Activated naive CD4-positive, alpha-beta T cell (primary cell): Measurements from ENCODE around the gene PPP1R11.

Experiments used
- DNase-seq, 4 experiments: peaks; one replicate each; lab custom pipeline; 2025; lab: John Stamatoyannopoulos, UW

Gene PPP1R11

DNA sequence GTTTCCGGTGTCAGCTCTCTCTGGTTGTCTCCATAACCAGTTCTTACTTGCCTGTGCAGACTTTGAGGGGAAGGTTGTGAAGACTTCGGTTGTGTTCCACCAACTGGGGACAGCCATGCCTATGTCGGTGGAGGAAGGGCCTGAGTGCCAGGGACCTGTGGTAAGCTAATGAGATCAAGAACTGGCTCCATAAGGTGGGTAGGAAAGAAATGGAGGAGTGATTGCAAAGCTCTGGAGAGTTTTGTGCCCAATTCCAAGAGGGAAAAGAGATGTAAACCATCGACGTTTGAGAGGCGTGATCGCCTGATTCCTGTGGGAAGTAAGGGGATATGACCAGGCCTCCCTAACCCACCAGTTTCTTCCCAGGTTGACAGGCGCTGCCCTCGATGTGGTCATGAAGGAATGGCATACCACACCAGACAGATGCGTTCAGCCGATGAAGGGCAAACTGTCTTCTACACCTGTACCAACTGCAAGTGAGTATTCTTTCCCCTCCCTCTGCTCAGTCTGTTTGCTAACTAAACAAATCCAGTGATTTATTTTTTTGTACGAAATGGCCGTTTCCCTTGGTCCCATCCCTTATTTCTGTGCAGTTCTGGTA lies 5.0 kb upstream of the PPP1R11 start:
- no peak for DNase-seq

DNA sequence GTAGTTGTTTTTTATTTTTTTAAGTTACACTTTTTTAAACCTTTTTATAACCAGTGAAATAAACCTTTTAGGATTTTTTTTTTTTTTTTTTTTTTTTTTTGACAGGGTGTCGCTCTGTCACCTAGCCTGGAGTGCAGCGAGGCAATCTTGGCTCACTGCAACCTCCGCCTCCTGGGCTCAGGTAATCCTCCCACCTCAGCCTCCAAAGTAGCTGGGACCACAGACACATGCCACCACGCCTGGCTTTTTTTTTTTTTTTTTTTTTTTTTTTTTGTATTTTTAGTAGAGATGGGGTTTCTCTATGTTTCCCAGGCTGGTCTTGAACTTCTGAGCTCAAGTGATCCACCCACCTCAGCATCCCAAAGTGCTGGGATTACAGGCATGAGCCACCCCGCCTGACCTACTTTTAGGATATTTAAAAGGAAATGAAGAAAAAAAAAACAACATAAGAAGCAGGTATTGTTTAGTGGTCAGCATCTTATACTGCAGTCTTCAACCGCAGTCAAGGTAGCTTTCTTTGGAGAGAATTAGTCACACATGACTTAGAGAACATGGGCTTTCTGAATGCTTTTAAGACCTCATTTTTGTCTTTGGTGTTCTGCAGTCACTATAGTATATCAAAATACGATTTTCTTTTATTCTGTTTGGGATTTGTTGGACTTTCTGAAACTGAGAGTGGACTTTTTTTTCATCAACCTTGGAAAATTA lies 4.4 kb upstream of the PPP1R11 start:
- no peak for DNase-seq

DNA sequence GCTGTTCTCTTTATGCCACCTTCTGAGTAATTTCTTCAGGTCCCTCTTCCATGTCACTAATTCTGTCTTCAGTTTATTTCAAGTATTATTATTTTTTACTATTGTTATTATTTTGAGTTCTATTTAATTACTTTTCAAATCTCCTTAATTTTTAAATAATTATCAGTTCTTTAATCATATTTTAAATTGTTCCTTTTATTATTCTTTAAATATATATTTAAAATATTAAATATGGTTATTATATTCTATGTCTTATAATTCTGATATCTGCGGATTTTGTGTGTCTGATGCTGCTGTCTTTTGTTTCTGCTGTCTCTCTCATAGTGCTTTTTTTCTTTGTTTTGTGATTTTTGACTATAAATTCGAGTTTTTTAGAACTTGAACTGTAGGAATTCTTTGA lies 3.7 kb upstream of the PPP1R11 start:
- DNase-seq: no peak

DNA sequence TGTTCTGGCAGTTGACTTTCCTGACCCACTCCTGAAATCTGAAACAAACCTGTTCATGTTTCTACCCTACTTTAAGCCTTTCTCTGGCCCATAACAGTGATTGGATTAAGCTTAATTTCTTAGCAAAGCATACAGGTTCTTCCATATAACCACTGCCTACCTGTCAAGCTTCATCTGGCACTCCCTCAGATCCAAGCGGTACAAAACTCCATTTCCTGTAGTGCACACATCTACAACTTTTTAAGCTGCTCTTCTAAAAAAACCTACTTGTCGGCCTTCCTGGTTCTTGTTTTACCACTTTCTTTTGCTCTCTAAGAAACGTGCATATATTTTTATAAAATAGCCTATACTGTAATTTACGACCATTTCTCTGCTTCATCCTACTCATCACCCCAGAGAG lies 916 bp upstream of the PPP1R11 start:
- no peak for DNase-seq

DNA sequence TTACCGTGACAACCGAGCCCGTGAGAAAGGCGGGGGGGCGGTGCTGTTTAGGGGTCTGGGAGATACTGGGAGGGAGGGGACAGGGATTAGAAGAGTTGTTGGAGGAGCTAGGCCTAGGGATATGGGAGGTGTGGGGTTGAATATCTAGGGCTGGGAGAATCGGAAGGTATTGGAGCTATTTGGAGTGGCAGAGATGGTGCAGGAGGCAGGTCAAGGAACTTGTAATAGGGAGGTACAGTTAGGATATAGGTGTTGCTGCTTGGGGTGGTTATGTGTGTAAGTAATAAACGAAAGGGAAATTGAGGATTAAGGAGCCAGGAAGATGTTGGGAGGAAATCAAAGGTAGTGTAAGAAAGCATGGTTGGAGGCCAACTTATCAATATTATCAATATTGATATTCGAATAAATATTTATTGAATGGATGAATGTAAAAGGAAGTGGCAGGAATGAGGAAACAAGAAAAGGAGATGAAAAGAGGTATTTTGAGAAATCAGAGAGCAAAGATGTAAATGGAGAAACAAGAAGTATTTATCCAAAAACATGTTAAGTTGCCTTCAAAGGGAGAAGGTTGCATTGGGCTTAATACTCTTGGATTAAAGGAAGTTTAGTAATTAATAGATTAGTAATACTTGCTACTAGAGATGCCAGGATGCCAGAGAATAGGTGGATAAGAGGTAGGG lies 602 bp downstream of the PPP1R11 start:
- DNase-seq: no peak

DNA sequence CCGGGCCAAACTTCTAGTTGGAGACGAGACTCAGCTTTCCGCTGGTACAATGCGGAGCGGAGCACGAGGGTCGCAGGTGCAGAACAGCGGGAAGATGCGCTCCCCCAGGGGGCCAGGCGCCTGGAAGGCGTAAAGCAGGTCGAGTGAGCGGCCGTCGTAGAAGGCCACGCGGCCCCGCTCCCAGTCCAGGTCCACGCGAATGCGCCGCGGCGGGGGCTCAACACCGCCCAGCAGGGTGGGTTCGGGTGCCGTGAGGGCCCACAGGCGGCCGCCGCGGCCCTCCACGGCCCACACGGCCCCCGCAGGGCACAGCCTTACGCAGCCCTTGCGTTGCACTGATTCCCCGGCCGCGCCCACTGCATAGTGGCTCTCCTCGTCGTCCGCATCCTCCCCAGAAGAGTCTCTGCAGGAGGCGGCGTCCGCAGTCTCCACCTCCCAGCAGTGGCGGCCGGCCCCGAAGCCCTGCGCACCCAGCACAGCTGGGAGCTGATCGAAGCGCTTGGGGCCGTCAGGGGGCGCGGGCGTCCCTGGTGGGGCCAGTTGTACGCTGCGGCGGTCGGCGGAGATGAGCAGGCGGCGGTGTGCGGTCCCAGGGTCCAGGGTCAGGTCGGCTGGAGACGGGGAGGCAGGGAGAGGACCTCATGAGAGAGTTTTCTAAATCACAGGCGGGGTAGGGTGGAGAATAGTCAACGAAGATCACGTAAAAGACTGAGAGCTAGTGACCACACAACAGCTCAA lies 4.3 kb downstream of the PPP1R11 start:
- no peak for DNase-seq

DNA sequence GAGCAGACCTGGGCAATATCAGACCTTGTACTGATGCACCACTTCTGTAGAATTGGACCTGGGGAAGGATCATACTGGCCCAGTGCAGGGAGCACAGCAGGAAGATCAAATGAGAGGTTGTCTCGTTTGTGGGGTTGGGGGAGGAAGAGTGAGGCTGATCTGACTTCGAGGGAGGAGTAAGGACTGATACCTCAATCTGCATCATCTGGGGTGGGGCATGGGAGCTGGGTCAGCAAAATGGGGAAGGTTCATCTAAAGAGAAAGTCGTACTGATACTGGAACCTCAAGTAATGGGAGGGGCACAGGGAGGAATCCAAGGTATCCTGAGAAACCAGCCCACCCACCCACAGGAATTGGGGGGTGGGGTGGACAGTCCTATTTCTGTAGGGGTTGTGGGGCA lies 4.9 kb downstream of the PPP1R11 start:
- no peak for DNase-seq

DNA sequence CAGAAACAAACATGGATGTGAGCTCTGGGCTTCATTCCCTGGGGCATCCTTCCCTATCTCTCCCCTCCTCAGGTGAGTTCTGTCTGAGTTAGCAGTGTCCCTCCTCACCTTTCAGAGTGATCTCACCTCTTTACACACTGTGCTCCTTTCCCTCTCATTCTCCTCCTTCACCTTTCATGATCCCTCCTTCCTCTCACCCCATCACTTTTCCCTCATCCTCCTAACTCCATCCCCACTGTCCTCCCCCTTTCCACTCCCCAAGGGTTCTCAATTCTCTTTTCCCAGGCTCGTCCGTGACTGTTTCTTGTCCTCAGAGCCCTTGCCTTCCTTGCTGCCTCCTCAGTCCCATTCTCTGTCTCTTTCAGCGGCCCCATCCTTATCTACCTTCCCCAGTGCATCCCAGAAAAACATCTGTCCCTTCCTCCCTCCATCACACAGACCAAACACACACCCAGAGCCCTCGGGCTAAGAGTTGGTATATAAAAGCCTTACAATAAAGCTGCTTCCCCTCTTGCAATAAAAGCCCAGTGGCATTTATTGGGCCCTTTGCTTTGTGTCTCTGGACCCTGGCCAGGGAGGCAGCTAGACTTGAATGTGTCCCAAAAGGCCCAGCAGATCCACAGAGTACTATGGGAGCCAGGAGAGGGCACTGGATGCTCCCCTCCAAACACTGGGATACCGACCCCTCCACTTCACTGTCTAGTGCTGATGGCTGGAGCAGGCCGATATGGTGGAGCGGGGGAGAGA lies 6.7 kb downstream of the PPP1R11 start:
- no peak for DNase-seq

DNA sequence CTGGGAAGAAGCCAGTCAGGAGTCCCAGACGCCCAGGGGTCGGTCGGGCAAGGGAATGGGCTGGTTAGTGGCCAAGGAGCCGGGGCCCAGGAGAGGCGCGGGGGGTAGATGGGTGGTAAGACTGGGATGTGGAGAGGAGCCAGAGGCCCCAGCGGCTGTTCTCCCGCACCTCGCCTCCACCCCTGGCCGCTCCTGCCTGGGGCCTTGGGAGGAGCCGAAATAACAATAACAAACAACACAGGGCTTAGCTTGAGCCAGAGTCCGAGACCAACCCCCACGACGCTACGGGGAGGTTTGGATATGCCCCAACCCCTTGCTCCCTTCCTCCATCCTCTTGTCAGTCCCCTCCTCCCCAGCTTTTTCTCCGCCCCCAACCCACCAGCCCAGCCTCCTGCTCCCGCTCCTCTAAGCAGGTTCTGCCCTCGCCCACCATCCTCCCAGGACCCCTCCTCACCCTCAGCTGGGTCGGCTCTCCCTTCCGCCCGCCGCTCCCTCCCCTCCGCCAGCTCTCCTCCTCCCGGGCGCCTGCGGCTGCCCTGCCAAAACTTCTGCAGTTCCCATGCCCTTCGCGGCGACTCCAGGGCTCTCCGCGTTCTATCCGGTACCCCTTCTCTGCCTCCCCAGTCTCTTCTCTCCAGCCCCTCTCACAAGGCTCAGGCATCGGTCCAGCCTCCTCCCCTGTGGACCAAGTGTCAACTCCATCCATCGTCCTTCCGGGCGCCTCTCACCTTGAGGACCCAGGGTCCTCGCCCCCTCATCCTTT lies 7.5 kb downstream of the PPP1R11 start:
- no peak for DNase-seq

DNA sequence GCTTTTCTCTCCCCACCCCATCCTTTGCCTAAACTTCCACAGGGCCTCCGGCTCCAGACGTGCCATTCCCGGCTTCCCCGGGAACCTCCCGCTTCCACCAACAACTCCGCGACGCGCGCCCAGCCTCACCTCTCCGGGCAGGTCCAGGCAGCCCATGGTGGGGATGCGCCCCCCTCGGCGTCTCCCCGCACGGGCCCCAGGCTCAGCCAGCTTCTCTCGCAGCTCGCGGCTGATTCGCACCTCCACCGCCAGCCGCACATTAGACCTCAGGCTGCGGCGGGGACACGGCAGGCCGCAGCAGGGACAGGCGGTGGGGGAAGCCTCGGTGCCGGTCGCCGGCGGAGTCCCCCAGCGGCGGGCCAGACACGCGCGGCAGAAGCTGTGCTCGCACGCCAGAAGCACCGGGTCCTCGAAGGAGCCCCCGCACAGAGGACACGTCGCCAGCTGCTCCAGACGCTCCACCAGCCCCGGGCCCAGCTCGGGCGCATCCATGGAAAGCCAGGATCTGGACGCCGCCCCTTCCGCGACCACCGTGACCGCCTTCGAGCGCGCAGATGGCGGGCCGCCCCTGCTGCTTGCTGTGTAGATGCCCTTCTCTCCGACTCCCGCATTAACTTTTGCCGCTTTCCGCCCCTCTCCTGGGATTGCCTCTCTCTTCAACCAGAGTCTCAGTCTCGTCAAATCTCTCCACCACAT lies 8.2 kb downstream of the PPP1R11 start, which contains the start of gene RNF39:
Gene RNF39, minus strand, starts transcription at position 676 of the 696 bp plus-strand sequence. Its CDS starts 184 bp downstream, at position 492.
- peak in 1 of 4 experiments; percentile 10 for DNase-seq

DNA sequence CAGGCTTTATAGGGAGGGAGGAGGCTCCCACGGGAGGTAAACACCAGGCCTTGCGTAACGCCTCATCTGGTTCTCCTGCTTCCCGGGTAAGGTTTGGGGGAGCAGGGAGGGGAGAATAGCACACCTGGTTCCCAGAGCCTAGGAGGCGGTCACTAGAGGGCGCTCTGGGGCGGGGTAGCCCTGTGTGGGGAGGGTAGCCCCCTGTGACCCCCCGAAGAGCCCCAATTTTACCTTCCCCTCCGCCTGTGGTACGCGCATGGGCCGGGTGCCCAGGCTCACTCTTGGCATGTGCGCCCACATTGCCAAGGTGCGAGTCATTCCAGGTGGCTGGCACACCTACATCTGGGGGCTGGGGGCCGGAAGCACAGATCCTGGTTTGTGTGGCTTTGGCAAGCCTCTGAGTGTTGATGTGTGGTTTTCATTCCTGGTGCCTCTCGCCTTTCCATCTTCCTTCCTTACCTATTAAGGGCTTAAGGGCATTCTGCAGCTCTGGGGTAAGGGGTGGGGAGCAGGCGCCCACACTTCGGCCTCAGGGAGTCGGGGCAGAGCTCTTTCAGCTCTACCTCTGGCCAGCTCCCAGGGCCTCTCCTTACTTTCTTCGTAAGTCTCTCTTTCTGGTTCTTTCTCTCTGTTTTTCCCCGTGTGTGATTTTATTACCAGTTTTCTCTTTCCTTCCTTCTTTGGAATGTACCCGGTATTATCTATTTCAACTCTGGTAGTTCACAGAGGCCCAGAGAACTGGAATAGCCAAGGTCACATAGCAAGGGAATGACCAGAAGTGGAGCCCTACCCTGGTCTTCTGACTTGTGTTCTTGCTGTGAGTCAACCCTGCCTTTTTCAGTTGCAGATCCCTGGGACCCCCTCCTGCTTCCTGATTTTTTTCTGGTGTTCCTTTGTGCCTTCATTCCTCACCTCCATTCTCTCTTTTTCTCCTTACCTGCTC lies 9.1 kb downstream of the PPP1R11 start:
- no peak for DNase-seq

DNA sequence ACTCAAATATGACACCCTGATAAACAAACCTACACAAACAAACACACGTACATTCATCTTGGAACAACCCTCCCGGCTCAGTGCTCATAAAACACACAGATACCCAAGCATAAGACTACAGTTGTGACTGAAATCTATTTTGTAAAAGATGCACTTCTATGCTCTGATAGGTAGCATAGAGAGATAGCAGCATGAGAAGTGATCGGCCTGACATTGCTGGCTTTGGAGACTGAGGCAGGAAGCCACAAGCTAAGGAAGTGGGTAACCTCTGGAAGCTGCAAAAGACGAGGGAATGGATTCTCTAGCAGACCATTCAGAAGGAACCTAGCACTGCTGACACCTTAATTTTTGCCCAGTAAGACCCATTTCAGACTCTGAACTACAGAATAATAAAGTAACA lies 10.2 kb downstream of the PPP1R11 start:
- no peak for DNase-seq

DNA sequence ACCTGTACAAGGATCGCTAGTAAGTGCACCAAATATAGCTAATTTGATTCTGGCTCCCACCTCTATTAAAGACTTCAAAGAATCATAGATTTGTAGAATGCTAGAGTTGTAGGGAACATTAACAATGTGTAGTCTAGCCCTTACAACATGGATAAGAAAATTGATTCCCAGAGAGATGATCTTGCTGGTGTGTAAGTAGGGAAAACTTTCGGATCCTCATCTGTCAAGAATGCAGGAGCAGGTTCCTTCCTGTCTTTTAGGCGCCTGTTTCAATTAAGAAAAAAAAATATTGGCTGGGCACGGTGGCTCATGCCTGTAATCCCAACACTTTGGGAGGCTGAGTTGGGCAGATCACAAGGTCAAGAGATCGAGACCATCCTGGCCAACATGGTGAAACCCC lies 20.9 kb downstream of the PPP1R11 start:
- DNase-seq: no peak

DNA sequence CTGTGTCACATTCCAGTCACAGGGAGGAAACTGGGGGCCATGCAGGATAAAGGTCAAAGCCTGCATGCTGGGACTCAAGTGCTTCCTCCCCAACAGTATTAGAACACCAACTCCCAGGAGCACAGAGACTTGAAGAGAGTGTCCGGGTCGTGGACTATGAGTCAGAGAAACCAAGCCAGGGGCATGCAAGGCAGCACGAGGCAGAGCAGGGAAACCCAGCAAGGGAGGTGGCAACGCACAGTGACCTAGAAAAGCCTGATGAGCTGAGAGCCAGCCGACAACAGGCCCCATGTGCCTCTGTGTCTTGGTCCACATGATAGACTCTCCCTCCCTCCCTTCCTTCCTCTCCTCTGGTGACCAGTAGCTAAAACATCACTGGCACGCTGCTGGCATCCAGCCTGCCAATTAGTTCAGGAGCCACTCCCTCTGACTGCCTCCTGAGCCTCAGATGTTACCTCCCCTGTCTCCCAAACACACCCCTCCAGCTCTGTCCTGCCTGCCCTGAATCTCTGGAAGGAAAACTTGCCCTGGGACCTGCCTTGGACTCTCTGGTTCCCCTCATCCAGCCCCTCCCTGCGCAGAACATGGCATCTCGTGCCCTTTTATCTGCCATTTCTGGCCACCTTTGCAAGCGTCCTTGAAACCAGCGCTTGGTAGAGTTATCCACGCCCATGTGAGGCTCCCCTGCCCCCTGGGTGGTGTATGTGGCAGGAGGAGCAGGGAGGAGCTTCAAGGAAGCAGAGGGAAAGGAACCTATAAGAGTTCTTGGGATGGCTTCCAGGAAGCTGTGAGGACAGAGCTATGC lies 24.8 kb downstream of the PPP1R11 start:
- no peak for DNase-seq

DNA sequence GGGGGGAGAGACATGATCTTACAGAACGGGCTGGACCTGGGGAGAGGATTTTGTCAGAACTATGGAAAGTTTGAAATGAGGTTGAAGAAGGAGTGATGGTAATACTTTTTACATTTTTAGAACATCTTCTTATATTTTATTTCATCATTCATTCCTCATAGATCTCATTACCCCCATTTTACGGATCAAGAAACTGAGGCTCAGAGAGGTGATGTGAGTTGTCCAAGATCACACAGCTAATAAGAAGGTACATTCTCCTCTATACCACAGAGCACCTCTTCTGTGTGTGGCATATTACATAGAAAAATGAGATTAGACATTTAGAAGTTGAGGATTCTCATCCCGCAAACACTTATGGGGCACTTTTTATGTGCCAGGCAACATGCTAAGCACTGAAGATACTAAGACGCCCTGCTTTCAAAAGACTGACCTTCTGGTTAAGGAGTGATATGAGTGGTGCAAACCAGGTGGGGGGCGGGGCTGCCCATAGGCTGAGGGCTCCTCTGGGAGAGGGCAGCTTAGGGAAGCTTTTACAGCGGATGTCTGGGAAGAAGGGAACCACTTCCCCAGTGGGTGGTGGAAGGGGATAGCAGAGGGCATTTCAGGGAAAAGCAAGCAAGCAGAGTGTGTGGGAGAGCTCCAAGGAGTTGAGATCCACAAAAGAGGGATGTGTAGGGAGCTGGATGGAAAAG lies 26.0 kb downstream of the PPP1R11 start:
- DNase-seq: no peak

DNA sequence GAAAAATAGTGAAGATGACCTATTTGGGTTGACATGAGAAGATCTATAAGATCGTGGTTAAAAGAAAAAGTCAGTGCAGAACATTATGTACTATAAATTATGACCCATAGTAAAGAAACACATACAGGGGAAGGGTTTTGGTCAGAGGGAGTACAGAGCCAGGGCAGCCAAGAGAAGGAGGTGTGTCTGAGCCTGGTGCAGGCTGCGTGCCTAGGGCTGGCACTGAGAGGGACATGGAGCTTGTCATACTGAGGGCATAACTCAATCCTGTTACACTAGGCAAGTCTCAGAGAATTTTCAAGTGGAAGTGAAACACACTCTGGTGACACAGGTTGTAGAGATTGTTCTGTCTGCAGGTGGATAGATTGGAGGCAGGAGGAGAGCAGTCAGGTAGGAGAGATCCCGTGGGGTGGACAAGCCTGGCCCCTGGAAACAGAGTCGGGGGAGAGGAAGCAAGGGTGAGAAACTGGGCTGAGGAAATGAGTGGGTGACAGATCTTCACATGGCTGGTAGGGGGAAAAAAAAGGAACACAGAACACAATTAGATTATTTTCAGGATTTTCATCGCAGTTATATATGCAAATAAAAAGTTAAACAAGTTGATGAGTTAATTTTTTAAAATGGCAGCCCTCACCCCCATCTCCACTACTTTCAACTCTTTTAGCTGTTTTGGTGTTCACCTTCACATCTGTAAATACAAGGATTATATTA lies 27.1 kb downstream of the PPP1R11 start:
- DNase-seq: no peak

DNA sequence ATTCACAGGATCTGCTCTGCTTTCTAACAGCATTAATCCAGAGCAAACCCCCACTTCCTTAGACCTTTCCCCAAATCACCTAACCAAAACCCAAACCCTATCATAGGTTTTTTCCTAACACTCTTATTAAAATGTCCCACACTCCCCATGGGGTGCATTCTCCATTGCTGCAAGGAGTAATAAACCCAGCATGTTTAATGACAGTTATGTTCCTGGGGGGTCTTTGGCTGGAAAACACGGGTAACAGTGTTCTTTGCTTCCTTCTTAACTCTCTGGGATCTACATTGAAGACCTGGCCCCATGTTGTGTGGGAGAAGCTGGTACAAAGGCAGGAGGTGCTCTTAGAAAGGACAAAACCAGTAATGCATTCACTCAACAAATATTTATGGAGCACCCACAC lies 29.8 kb downstream of the PPP1R11 start:
- DNase-seq: no peak
